GM19239 (cell line): ENCODE measurements around the gene IVL.

Source experiments
- DNase-seq: peaks from one replicate; pipeline ENCODE4 v3.0.0; 2011; ENCODE audit warnings: low spot score; ENCODE audit not compliant: insufficient read length
- FAIRE-seq: peaks from 2 replicates; lab custom pipeline; 2011; peaks lifted over from hg19 to GRCh38; lab: Jason Lieb, UNC

IVL gene

DNA sequence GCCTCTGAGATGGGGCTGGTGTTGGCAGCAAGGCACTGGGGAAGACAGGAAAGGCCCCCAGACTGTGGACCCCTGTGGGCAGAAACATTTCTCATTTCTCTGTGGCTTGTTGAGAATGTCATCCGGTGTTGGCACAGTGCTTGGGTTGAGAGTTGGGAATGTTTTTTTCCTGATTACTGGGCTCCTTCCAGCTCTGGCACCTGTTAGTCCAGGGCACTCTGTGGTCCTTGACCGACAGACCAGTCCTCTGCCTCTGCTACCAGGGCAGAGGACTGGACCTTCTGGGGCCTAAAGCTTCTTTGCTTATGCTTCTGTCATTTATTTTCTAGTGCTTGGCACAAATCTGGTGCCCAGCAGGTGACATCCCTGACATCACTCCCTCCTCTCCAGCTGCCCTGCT is 33.8 kb downstream of the IVL start:
- no peak for DNase-seq
- FAIRE-seq, result no peak

DNA sequence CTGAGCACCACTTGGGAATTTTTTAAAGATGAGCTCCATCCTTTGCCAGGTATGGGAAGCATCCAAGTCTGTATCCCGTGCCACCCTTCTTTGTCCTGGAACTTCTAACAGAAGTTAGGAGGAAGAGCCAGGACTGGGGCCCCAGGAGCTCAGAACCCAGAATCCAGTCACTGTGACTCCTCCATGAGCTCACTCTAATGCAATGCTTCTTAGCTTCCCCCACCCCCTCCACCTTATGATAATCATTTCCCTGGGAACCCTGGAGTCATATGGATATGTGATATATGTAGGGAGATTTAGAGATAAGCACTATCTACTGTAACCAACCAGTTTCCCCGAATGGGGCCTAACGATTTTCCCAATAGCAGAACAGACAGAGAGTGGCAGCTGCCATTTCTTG is 37.9 kb downstream of the IVL start:
- FAIRE-seq (no peak), DNase-seq (no peak)

DNA sequence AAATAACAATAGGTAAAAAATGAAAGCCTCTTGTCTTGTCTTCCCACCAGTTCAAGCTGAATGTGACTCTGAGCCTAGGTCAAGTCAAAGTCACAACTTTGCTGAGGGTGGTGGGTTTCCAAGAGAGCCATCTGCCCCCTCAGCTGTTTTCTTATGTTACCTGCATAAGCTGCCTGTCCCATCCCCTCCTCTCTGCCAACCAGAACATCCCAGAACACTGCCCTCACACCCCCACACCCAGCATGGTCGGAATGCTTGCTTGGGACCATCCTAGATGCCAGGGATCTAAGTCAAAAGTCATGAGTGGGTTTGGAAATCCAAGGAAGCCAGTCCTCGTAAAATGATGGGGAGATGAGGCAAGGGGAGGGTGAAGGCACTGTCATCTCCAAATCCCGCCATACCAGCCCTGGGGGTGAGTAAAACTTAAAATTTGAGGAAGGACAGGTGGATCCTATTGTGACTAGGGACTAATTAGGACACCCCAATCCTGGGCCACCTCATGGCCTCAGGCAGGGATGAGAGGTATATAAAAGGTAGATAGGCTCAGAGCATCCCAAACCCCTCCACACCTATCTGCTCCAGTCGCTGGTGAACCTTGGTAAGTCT is 38.4 kb downstream of the IVL start, which contains the start of gene SPRR5:
SPRR5 (plus strand) TSS at position 556 of the 606 bp plus-strand sequence. CDS start 1,349 bp downstream, outside the sequence.
- no peak for DNase-seq
- no peak for FAIRE-seq

DNA sequence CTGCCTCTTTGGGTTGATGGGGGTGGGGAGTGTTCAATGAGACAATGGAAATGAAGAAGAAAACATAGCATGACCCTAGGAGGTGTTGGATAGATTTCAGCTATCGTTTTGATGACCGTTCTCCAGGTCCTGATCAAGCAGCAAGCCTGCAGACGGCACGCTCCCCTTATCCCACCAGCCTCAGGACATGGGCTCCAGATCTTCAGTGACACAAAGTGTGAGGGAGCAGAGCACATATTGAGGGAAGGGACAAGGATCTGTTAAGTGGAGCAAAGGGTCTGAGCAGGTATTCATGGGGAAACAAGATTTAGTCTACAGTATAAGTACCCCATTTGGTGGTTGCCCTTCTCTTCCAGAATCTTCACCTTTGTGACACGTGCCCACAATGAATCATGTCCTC is 43.4 kb downstream of the IVL start:
- DNase-seq (no peak), FAIRE-seq (no peak)

DNA sequence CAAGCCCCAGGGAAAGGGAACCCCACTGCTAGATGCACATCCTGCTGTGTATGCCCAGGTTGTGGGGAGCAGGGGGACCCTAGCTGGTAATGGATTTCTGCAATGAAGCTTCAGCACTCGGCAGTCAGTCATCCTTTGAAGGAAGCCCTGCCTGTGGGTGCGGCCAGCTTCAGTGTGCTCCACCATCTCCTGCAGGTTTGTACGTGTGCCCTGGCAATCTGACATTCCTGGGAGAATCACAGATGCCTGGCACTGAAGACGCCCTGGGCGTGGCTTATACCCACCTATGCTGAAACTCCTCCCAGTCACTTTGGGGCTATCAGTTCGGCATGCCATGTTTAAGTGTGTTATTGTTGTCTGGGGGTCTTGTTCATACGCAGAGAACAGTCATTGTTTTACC is 45.4 kb downstream of the IVL start:
- no peak for DNase-seq
- FAIRE-seq, result no peak

DNA sequence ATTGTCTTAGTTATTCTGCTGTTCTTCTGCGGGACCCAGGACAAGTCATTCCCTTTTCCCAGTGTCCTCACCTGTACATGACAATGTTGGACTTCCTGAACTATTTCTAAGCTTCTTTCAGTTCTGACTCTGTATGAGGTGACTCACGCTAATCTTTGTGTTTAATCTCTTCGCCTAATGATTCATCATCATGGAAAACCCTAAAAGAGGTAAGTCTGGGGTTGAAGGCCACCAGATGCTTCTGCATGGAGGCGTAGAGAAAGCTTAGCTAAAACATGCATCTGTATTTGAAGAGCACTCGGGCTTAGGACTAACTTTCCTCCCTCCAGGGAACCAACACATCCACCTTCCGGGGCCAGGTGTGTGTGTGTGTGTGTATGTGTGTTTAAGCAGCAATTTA is 46.1 kb downstream of the IVL start:
- DNase-seq (no peak), FAIRE-seq (no peak)

DNA sequence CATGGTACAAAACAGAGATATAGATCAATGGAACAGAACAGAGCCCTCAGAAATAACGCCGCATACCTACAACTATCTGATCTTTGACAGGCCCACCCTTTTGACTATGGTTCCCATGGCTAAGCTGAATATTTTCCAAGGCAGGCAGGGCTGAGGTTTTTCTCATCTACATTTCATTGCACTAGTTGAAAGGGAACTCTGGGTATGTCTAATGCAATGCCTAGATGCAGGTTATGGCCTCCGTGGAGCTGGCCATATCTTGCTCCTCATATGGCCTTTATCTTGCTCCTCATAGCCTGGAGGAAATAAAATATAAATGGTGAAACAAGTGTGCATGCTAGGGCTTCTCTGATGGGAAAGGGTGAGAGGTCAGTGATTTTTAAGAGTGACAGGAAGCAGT is 49.2 kb downstream of the IVL start:
- FAIRE-seq (no peak), DNase-seq (no peak)

DNA sequence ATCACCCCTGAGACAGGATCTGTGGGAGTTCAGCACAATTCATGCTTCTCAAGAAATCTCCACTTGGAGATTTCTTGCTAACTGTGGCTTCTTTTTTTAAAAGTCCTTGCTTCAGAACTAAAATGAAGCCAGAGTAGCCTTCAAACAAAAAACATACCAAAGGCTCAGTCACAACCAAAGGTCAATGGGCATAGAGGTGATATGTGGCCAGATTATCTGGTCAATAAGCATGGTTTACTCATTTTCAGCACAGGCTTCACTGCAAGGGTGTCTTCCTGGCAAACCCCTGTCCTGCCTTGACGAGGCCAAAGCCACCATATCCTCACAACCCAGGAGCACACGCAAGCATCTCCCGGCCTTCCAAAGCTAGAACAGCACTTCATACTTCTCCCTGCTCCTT is 50.9 kb downstream of the IVL start:
- no peak for DNase-seq
- no peak for FAIRE-seq

DNA sequence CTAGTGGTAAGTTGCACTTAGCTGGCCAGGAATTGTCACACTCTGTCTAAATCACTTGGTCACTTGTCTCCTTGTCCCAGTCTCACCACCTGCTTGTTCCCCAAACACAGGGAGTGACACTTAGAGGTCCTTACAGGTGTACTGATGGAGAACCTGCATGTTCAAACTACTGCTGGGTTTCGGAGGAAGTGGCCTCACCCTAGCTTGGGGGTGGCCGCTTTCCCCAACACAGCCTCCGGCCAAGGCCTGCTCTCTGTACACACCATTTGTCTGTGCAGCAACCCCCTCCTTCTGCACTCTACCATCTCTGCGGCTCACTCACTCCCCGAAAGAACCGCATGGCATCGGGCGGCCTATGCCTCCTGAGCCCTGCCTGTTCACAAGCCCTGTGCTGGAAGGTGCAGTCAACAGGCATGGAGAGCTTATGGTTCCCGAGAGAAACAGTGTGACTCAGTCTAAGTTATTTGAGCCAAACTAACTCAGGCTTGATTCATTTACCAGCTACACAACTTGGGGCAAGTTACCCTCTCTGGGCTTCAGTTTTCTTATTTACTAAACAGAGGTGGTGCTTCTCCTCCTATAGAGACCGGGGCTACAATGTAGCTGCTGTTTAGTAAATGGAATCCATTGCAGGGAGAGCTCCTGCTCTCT is 51.6 kb downstream of the IVL start:
- FAIRE-seq, result no peak
- no peak for DNase-seq

DNA sequence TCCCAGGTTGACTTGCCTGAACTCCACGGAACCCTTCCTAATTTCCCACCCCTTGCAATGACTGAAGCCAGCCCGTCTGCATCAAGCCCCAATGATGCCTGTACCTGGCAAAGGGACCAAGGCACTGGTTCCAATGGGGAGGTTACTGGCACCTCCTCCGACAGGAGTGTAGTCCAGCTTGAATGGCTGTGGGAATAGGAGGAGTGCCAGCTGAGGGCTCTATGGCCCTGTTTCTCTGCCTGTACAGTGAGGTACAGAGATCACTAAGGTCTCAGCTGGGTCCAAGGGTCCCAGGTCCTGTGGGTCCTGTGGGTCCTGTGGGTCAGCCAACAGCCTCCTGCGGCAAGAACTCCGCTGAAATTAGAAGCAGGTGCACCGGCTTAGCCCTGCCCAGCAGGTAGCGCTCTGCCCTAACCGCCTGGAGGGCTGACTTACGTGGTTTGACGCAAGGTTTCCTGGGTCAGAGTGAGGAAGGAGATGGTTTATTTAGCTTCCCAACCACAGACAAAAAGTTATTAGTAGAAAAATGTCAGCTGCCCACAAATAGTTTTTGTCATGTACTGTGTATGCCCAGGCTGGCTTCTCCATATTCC is 52.2 kb downstream of the IVL start:
- FAIRE-seq (no peak), DNase-seq (no peak)
